ENCODE data around the gene PINK1. TPM values are rescaled to one million over a fixed set of nuclear protein-coding genes. Genes with fewer than 3 reads are reported as not detected.

The PINK1 gene
- total RNA-seq, 3 donors from 2014 or later: 75.4 to 141 (median 111) TPM

GRCh38 chr1:20621012-20621411 lies 12.2 kb upstream of the PINK1 start:
- H3K36me3 ChIP-seq (ENCODE audit: low read depth): no peaks in the 10 kb centered on the region
- DNase-seq (no peak), ATAC-seq (no peak)
- intact Hi-C loops (cut with DNase I, micrococcal nuclease): no loop called here
- no peak overlapping the region for H3K4me3 ChIP-seq
- no peaks in the 10 kb centered on the region for H3K9me3 ChIP-seq
- H3K4me1 ChIP-seq (ENCODE audit: low read depth): no peaks in the 10 kb centered on the region
- TF ChIP-seq CTCF (IDR thresholded peaks at IDR 0.05): no peak

- Histone ChIP-seq H3K4me1 (ENCODE audit: low read depth) (no peaks in the 10 kb centered on the region), H3K36me3 (ENCODE audit: low read depth) (no peaks in the 10 kb centered on the region), H3K9me3 (no peaks in the 10 kb centered on the region), H3K4me3 (no peak overlapping the region)
- intact Hi-C loops (cut with DNase I, micrococcal nuclease): no loop called here
- DNase-seq: no peak
- ATAC-seq: no peak
- TF ChIP-seq CTCF (IDR thresholded peaks at IDR 0.05): no peak
Measured at GRCh38 chr1:20624709-20625108, 8.5 kb upstream of the PINK1 start.

- H3K9me3 ChIP-seq: no peaks in the 10 kb centered on the region
- H3K4me3 ChIP-seq: no peak overlapping the region
- DNase-seq (no peak), ATAC-seq (no peak)
- no peaks in the 10 kb centered on the region for H3K36me3 ChIP-seq (ENCODE audit: low read depth)
- intact Hi-C loops (cut with DNase I, micrococcal nuclease): no loop called here
- TF ChIP-seq CTCF (IDR thresholded peaks at IDR 0.05): no peak
- H3K4me1 ChIP-seq (ENCODE audit: low read depth): no peaks in the 10 kb centered on the region
Measured at GRCh38 chr1:20625176-20626097, 7.8 kb upstream of the PINK1 start.

DNA sequence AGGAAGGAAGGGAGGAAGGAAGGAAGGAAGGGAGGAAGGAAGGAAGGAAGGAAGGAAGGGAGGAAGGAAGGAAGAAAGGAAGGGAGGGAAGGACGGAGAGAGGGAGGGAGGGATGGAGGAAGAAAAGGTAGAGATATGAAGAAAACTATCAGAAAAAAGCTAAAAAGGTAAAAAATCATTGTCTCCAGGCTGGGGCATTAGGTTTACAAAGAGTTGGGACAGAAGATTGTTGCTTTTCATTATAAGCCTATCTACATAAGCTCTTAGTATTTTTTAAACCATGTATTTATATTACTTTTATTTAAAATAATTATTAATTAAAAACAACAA lies 7.2 kb upstream of the PINK1 start:
- no peak for TF ChIP-seq CTCF (IDR thresholded peaks at IDR 0.05)
- ATAC-seq: no peak
- H3K4me3 ChIP-seq: no peak overlapping the region

DNA sequence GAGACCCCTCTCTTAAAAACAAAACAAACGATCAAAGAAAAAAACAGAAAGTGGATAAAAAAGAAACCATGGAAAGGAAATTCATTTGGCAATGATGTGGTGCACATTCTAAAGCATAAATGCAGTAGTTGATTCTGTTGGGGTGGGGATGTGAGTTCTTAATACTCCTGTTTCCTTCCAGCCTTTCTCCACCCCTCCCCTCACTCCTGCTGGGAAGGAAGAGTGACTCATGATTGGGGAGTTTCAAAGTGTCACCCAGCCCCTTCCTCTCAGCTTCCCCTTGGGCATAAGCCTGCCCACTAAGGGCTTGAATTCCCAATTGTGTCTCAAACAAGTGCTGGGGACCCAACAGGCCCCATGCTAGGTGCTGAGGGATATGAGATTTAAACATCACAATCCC lies 6.7 kb upstream of the PINK1 start:
- Histone ChIP-seq H3K4me3 (no peak overlapping the region), H3K9me3 (no peaks in the 10 kb centered on the region), H3K36me3 (ENCODE audit: low read depth) (no peaks in the 10 kb centered on the region), H3K4me1 (ENCODE audit: low read depth) (no peaks in the 10 kb centered on the region)
- intact Hi-C loops (cut with DNase I, micrococcal nuclease): no loop called here
- no peak for TF ChIP-seq CTCF (IDR thresholded peaks at IDR 0.05)
- ATAC-seq (no peak), DNase-seq (no peak)

More for the DNA sequence above, 7.2 kb upstream of the PINK1 start:
- H3K4me1 ChIP-seq (ENCODE audit: low read depth): no peaks in the 10 kb centered on the region
- no peak for DNase-seq
- no peaks in the 10 kb centered on the region for H3K9me3 ChIP-seq
- H3K36me3 ChIP-seq (ENCODE audit: low read depth): no peaks in the 10 kb centered on the region
- intact Hi-C loops (cut with DNase I, micrococcal nuclease): no loop called here
